Testis (tissue), 2 donors: ENCODE measurements around the gene SFT2D2.

Experiments
- CTCF ChIP-seq, 3 experiments: fragments of 450-650 bp in 2 of 3; fragments of 200-600 bp in 1 of 3; sonication (generic) in 1 of 3; IDR thresholded peaks; one replicate each; pipeline ENCODE4 v1.5.1; 2016 to 2019; ENCODE audit warnings: antibody characterized with exemption in 3 of 3, mild to moderate bottlenecking in 2 of 3, moderate library complexity in 1 of 3
- POLR2A ChIP-seq: fragments of 450-650 bp; IDR thresholded peaks from one replicate; pipeline ENCODE4 v1.6.1; 2017; ENCODE audit warnings: antibody characterized with exemption, mild to moderate bottlenecking, moderate library complexity

GRCh38 chr1:168216171-168216570 lies 9.6 kb upstream of the SFT2D2 start:
- no peak for TF ChIP-seq CTCF (IDR thresholded peaks at IDR 0.05)
- no peak for TF ChIP-seq POLR2A
